Stomach (tissue), 4 donors: Measurements from ENCODE around the gene HMGCS1.

Experiments
- EP300 ChIP-seq: sonication (generic); formaldehyde crosslinking; IDR thresholded peaks from one replicate; pipeline ENCODE4 v1.6.1; 2017; ENCODE audit warnings: antibody characterized with exemption
- POLR2A ChIP-seq, 4 donors: fragments of 450-650 bp; IDR thresholded peaks; one replicate each; pipeline ENCODE4 v1.6.1; 2016; ENCODE audit warnings: antibody characterized with exemption in 4 of 4, control low read depth in 2 of 4, mild to moderate bottlenecking in 1 of 4, moderate library complexity in 1 of 4
- POLR2AphosphoS5 ChIP-seq, 3 donors: sonication (generic); formaldehyde crosslinking; IDR thresholded peaks; one replicate each; pipeline ENCODE4 v1.6.1; 2016; ENCODE audit warnings: antibody characterized with exemption in 3 of 3
- TF ChIP-seq, protein P1 (sequence below), 7 experiments: fragments of 450-650 bp in 4 of 7; fragments of 200-600 bp in 3 of 7; sonication (generic) in 3 of 7; IDR thresholded peaks; one replicate each; pipeline ENCODE4 v1.5.1; 2016 to 2019; ENCODE audit warnings: antibody characterized with exemption in 7 of 7, control low read depth in 2 of 7, mild to moderate bottlenecking in 1 of 7

DNA sequence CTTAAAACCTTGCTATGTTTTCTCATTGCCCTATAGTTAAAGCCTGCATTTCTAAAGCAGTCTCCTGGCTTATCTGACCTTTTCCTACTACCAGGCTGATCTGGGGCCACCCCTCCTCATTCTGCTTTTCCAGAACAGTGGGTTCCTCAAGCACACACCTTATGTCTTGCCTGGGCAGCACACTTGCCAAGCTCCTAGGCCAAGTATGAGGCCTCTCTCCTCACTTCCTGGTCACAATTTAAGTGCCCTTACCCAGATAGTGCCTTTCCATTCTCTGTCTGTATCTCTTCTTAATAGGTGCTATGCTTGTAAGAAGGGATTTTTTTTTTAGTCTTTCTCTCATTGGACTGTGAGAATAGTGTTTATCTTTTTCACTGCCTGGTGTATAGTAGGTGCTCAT is 39.7 kb downstream of the HMGCS1 start:
- no peak for TF ChIP-seq EP300
- TF ChIP-seq, protein P1, sequence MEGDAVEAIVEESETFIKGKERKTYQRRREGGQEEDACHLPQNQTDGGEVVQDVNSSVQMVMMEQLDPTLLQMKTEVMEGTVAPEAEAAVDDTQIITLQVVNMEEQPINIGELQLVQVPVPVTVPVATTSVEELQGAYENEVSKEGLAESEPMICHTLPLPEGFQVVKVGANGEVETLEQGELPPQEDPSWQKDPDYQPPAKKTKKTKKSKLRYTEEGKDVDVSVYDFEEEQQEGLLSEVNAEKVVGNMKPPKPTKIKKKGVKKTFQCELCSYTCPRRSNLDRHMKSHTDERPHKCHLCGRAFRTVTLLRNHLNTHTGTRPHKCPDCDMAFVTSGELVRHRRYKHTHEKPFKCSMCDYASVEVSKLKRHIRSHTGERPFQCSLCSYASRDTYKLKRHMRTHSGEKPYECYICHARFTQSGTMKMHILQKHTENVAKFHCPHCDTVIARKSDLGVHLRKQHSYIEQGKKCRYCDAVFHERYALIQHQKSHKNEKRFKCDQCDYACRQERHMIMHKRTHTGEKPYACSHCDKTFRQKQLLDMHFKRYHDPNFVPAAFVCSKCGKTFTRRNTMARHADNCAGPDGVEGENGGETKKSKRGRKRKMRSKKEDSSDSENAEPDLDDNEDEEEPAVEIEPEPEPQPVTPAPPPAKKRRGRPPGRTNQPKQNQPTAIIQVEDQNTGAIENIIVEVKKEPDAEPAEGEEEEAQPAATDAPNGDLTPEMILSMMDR (IDR thresholded peaks at IDR 0.05): no peak
- TF ChIP-seq POLR2A (IDR thresholded peaks at IDR 0.05): no peak
- no peak for TF ChIP-seq POLR2AphosphoS5 (IDR thresholded peaks at IDR 0.05)
